Heart right ventricle (tissue), 16 donors: ENCODE results near the gene CARD9. TPM values are rescaled to one million over a fixed set of nuclear protein-coding genes. Genes with fewer than 3 reads are reported as not detected.

ENCODE experiments used
- ATAC-seq, 8 donors: fragments of 200-7000 bp; cut with Tn5 transposase; one replicate each; pipeline ENCODE4 v1.9.1; 2020; ENCODE audit warnings: mild to moderate bottlenecking in 8 of 8, moderate library complexity in 8 of 8, moderate number of reproducible peaks in 1 of 8
- DNase-seq, 2 donors: peaks; one replicate each; pipeline ENCODE4 v3.0.0-alpha.2; 2020
- H3K27ac ChIP-seq, 10 donors: fragments of 200-600 bp; sonication (generic) in 2 of 10; one replicate each; pipeline versions ENCODE4 v1.5.0 to v1.8.0; 2020 to 2022; ENCODE audit warnings: mild to moderate bottlenecking in 3 of 10
- H3K27me3 ChIP-seq, 7 donors: fragments of 200-600 bp; one replicate each; pipeline ENCODE4 v1.8.0; 2021 to 2022; ENCODE audit warnings: mild to moderate bottlenecking in 2 of 7
- H3K36me3 ChIP-seq, 9 donors: fragments of 200-600 bp; sonication (generic) in 1 of 9; one replicate each; pipeline versions ENCODE4 v1.5.0 to v1.8.0; 2020 to 2022; ENCODE audit warnings: mild to moderate bottlenecking in 2 of 9
- H3K4me1 ChIP-seq, 9 donors: fragments of 200-600 bp; sonication (generic) in 1 of 9; one replicate each; pipeline versions ENCODE4 v1.5.0 to v1.8.0; 2020 to 2022; ENCODE audit warnings: mild to moderate bottlenecking in 4 of 9
- H3K4me3 ChIP-seq, 10 donors: fragments of 200-600 bp; sonication (generic) in 2 of 10; one replicate each; pipeline versions ENCODE4 v1.5.0 to v1.8.0; 2020 to 2022; ENCODE audit warnings: mild to moderate bottlenecking in 7 of 10, moderate library complexity in 2 of 10
- H3K9me3 ChIP-seq, 11 donors: fragments of 200-600 bp in 10 of 11; sonication (generic) in 2 of 11; one replicate each; pipeline versions ENCODE4 v1.5.0 to v1.8.0; 2013 to 2022; ENCODE audit warnings: mild to moderate bottlenecking in 2 of 11, control low read depth in 1 of 11, moderate library complexity in 1 of 11
- WGBS, 2 donors: extraction: QIAGEN DNeasy Blood & Tissue Kit; methylation state at CpG; one replicate each; pipeline ENCODE4 v1.1.7; 2013; ENCODE audit warnings: inconsistent platforms in 1 of 2; 5-methylcytosine and 5-hydroxymethylcytosine counted together
- intact Hi-C, 10 donors: fragments of 100-400 bp; cut with DNase I; formaldehyde crosslinking; loops; one replicate each; pipeline versions ENCODE4 v1.11.1 to v1.14.2; 2022
- polyA plus RNA-seq, 2 donors: library from polyadenylated mRNA; stranded (reverse); fragments of 200-250 nt; gene quantifications; one replicate each; pipeline ENCODE4 v1.2.3, GENCODE V29; 2013
- total RNA-seq, 10 donors: library from RNA; stranded (reverse); fragmentation: NEBNext Ultra II Directional in 3 of 10; extraction: Animal tissue kit (Norgen Biotek cat#: 25700) in 3 of 10; gene quantifications; one replicate each; pipeline versions ENCODE4 v1.2.1 to v1.2.4, GENCODE V29; 2021 to 2023
- TF ChIP-seq, protein P1 (sequence below), 9 donors: fragments of 200-600 bp; sonication (generic) in 2 of 9; IDR thresholded peaks; one replicate each; pipeline versions ENCODE4 v1.5.0 to v1.8.0; 2021 to 2022; ENCODE audit warnings: antibody characterized with exemption in 9 of 9, mild to moderate bottlenecking in 5 of 9, moderate library complexity in 1 of 9
- donor health status: Arrhythmogenic right ventricular cardiomyopathy.
- donor health status: ischemic (EF 13 %, LVEDD 7.1; RV severe dilation, severe dysfunction).
- donor health status: healthy with polysubstance abuse.
- donor health status: DM: no; HTN: yes; CAD: no.
- donor health status: DM: no; HTN: no; CAD: no.
- donor health status: ischemic (EF 25% LVEDD 6.9; RV normal size, moderate dysfunction).
- donor health status: ischemic (EF 25% LVEDD 5.7; RV mildly dilated, moderate dysfunction).
- donor health status: healthy.
- donor health status: DM: yes; HTN: yes; CAD: no.
- donor health status: Ischemic cardiomyopathy.
- donor health status: ischemic (EF 35%, LVEDD 5.7; RV mildly dilated, moderate dysfunction).
- donor health status: nonischemic (EF 11% LVEDD 7.7; RV severe dilation, severe dysfunction).
- donor health status: DM: yes; HTN: yes; CAD: no.
- donor health status: PGD.
- donor health status: ischemic (EF 29% LVEDD 5.4; RV normal size, mild dysfunction).
- donor health status: nonischemic (EF 23%, LVEDD 6.1; RV moderate dilation, normal function).

Gene CARD9
- total and polyA plus RNA-seq, 12 donors: 0.21 to 2.0 (median 1.1) TPM; not detected in 1

DNA sequence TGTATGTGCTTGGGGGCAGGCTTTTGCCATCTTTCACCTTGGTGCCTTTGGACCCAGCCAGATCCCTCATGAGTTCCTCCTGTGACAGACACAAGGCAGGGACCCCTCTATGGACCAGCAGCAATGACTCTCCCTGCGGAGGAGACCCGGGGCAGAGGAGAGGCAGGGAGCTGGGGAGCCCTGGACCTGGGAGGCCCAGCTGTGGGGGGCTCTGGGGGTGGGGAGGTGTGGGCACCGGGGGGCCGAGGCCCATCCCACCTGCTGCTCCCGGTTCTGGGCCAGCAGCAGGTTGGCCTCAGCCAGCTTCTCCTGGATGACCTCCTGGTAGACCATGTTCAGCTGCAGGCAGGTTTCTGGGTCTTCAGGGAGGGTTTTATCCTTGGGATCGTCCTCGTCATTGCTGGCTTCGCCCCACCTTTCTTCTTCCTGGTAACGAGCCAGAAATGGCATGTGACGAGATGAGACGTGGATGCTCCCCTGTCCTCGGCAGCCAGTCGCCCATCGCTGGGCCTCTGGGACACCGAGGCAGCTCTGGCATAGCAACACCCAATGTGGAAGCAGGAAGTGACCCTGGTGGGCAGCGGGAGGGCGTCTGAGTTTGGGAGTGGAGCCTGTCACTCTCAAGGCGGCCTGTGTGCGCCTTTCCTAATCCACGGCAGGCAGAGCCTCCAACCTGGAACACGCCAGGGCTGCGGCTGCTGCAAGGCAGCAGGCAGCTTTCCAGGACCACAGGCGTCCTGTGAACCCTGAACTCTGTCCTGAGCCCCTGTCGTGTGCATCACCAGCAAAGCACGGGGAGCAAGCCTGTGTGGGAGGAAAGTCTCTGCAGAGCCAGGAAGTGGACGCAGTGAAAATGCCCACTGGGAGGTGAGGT is 22.1 kb upstream of the CARD9 start:
- DNase-seq (no peak), ATAC-seq (no peak)
- H3K9me3 ChIP-seq: no peaks in the 10 kb centered on the region
- intact Hi-C loops: loop anchor here in 1 of 10 donors (5.0 kb wide), 1 partner anchor 63 kb away; no protein-coding TSS in a partner anchor
- WGBS, 2 donors: 86 to 90% methylated on average over 26 of the region's 26 CpGs
- H3K4me1 ChIP-seq: peaks cover 12 to 21% (median 15%) of the 10 kb centered on the region in 9 donors
- H3K27ac ChIP-seq: no peak overlapping the region
- no peak overlapping the region for H3K4me3 ChIP-seq
- TF ChIP-seq, protein P1, sequence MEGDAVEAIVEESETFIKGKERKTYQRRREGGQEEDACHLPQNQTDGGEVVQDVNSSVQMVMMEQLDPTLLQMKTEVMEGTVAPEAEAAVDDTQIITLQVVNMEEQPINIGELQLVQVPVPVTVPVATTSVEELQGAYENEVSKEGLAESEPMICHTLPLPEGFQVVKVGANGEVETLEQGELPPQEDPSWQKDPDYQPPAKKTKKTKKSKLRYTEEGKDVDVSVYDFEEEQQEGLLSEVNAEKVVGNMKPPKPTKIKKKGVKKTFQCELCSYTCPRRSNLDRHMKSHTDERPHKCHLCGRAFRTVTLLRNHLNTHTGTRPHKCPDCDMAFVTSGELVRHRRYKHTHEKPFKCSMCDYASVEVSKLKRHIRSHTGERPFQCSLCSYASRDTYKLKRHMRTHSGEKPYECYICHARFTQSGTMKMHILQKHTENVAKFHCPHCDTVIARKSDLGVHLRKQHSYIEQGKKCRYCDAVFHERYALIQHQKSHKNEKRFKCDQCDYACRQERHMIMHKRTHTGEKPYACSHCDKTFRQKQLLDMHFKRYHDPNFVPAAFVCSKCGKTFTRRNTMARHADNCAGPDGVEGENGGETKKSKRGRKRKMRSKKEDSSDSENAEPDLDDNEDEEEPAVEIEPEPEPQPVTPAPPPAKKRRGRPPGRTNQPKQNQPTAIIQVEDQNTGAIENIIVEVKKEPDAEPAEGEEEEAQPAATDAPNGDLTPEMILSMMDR (IDR thresholded peaks at IDR 0.05): no peak
- no peaks in the 10 kb centered on the region for H3K27me3 ChIP-seq
- peaks cover 0 to 78% (median 55%) of the 10 kb centered on the region in 9 donors for H3K36me3 ChIP-seq

DNA sequence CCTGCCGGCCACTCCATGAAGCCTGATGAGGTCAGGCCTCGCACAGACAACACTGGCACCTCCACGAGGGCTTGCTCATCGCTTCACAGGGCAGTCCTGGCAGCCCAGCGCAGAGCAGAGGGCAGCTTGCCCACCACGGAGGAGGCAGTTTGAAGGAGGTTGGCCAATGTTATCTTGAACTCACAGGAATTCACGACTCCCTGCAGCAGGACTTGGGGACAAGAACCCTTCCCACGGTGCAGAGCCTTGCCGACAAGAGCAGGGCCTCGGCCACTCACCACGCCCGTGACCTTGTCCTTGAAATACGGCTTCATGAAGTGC is 21.5 kb upstream of the CARD9 start:
- DNase-seq (no peak), ATAC-seq (no peak)
- 86 to 89% methylated on average over 13 of the region's 13 CpGs for WGBS, 2 donors
- Histone ChIP-seq H3K4me3 (no peak overlapping the region), H3K27ac (no peak overlapping the region), H3K27me3 (no peaks in the 10 kb centered on the region), H3K4me1 (peaks cover 8 to 16% (median 11%) of the 10 kb centered on the region in 9 donors), H3K36me3 (peaks cover 0 to 82% (median 55%) of the 10 kb centered on the region in 9 donors), H3K9me3 (no peaks in the 10 kb centered on the region)
- TF ChIP-seq, protein P1 (IDR thresholded peaks at IDR 0.05): no peak
- intact Hi-C loops: loop anchor here in 1 of 10 donors (5.0 kb wide), 1 partner anchor 63 kb away; no protein-coding TSS in a partner anchor

DNA sequence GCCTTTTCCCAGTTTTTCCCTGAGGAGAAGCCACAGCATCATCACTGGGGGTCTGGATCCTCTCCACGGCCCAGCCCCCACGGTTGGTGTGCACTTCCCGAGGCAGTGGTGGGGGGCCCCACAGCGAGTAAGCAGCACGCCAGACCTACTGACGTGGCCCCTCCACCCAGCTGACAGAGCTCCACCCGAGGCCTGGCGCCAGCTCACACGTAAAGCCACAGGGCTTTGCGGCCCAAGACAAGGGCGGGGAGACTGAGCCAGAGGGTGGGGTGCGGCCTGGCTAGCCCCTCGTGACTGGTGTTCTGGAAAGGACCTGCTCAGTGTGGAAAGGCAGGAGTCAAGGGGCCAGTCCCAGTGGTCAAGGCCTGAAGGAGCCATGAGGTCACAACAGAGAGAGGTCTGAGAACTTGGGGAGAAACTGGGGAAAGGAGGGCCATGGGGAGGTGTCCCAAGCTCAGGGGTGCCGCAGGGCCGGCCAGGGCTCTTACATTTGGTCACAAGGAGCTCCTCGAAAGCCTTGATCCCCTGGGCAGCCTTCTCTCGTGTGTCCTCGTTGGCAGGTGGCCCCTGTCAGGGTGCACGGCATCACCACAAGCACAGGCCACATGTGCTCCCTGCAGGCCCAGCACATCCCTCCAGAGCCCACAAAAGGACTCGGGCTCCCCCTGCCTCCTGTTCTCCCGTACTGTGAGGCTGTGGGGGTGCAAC is 21.0 kb upstream of the CARD9 start:
- H3K9me3 ChIP-seq: no peaks in the 10 kb centered on the region
- peaks cover 7 to 15% (median 10%) of the 10 kb centered on the region in 9 donors for H3K4me1 ChIP-seq
- intact Hi-C loops: loop anchor here in 1 of 10 donors (5.0 kb wide), 1 partner anchor 62 kb away; no protein-coding TSS in a partner anchor
- DNase-seq: no peak
- H3K27me3 ChIP-seq: no peaks in the 10 kb centered on the region
- no peak overlapping the region for H3K27ac ChIP-seq
- ATAC-seq: peak in 1 of 8 donors; percentile 10
- TF ChIP-seq, protein P1 (IDR thresholded peaks at IDR 0.05): no peak
- 91 to 96% methylated on average over 21 of the region's 21 CpGs for WGBS, 2 donors
- no peak overlapping the region for H3K4me3 ChIP-seq
- peaks cover 0 to 87% (median 59%) of the 10 kb centered on the region in 9 donors for H3K36me3 ChIP-seq

DNA sequence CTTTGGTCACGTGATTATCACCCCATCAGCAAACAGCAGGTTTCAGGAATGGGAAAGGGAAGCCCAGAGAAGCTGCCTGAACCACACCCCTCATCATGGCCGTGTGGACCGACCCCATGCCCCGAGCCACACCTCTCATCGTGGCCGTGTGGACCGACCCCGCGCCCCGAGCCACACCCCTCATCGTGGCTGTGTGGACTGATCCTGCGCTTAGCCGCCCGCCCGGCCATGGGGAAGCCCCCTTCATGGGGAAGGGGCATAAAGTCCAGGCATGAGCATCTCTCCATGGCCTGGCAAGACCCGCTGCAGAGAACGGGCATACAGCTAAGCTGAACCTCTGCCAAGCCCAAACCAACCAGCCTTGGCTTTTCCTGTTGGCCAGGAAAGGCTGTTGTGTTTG is 20.1 kb upstream of the CARD9 start:
- DNase-seq: no peak

More for the DNA sequence above, 20.1 kb upstream of the CARD9 start:
- Histone ChIP-seq H3K9me3 (no peaks in the 10 kb centered on the region), H3K27ac (no peak overlapping the region), H3K4me1 (peaks cover 0 to 6% (median under 1%) of the 10 kb centered on the region in 9 donors), H3K27me3 (no peaks in the 10 kb centered on the region), H3K36me3 (peaks cover 0 to 96% (median 60%) of the 10 kb centered on the region in 9 donors), H3K4me3 (no peak overlapping the region)
- ATAC-seq: no peak
- TF ChIP-seq, protein P1 (IDR thresholded peaks at IDR 0.05): no peak
- WGBS, 2 donors: 88 to 91% methylated on average over 17 of the region's 17 CpGs
- intact Hi-C loops: no loop called here
